ENCODE results near the gene PIGH.

DNA sequence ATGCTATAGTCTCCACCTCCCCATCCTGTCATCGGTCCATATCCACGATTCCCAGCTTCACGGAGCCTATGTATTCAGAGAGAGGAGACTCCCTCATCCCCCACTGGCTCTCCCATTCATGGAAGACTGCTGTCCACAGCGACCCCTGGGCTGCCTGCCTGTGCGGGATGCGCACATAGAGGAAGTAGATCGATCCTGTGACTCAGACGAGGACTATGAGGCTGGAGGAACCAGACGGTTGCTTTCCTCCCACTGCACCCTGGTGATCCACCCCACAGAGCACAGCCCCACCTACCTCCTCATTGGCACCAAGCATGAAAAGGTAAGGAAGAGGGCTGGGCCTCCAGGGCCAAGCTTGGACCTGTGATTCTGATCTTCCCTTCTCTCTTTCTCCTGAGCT lies 24.4 kb downstream of the PIGH start:
- TF ChIP-seq, protein P1, sequence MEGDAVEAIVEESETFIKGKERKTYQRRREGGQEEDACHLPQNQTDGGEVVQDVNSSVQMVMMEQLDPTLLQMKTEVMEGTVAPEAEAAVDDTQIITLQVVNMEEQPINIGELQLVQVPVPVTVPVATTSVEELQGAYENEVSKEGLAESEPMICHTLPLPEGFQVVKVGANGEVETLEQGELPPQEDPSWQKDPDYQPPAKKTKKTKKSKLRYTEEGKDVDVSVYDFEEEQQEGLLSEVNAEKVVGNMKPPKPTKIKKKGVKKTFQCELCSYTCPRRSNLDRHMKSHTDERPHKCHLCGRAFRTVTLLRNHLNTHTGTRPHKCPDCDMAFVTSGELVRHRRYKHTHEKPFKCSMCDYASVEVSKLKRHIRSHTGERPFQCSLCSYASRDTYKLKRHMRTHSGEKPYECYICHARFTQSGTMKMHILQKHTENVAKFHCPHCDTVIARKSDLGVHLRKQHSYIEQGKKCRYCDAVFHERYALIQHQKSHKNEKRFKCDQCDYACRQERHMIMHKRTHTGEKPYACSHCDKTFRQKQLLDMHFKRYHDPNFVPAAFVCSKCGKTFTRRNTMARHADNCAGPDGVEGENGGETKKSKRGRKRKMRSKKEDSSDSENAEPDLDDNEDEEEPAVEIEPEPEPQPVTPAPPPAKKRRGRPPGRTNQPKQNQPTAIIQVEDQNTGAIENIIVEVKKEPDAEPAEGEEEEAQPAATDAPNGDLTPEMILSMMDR (IDR thresholded peaks at IDR 0.05) = no peak
- TF ChIP-seq POLR2A (IDR thresholded peaks at IDR 0.05) = no peak
